Mammary epithelial cell (primary cell): Measurements from ENCODE around the gene PTPRM.

ENCODE experiments used
- CTCF ChIP-seq, 2 donors: IDR thresholded peaks in 1 of 2; conservative IDR thresholded peaks in 1 of 2; 2 replicates each; pipeline ENCODE4 v1.5.1; 2011 to 2012; ENCODE audit warnings: inconsistent platforms in 2 of 2, low read length in 2 of 2, mild to moderate bottlenecking in 2 of 2, control low read depth in 1 of 2, low read depth in 1 of 2; ENCODE audit not compliant: insufficient read depth in 1 of 2; ENCODE audit errors: extremely low read depth in 1 of 2
- EZH2 ChIP-seq: IDR thresholded peaks from 2 replicates; pipeline ENCODE4 v1.6.1; 2012; ENCODE audit warnings: low read length, inconsistent platforms, borderline replicate concordance

- no peak for TF ChIP-seq CTCF (conservative IDR thresholded peaks at IDR 0.05 in 1 of 2, IDR thresholded peaks at IDR 0.05 in 1 of 2; ENCODE audit: extremely low read depth in 1 of 2, insufficient read depth in 1 of 2, low read depth in 1 of 2, low read length in 2 of 2)
- no peak for TF ChIP-seq EZH2
Observed at GRCh38 chr18:7958081-7958896, 391.2 kb downstream of the PTPRM start.
